ENCODE results near the gene CSPG4.
"Not testable (repeated sequence)": the region's sequence is repeated elsewhere in the genome, so short reads cannot be mapped to it uniquely, and the experiment has no call there.

Gene CSPG4

DNA sequence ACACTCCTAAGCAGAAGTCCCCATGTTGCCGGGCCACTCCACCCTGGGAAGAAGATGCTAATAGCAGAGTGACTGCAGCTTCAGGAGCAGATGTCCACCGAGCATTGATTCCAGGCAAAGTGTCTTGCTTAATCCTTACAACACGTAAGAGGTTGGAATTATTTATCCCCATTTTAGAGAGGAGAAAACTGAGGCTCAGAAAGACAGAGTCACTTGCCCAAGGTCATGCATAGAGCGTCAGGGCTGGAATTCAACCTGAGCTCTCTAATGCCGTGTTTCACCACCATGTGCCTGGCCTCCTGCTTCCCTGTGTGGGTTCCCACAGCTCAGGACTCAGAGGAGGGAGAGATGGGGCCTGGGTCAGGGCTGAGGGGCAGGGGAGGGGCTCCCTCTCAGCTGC lies 7.3 kb downstream of the CSPG4 start:
- not testable (repeated sequence) for DNase-seq

DNA sequence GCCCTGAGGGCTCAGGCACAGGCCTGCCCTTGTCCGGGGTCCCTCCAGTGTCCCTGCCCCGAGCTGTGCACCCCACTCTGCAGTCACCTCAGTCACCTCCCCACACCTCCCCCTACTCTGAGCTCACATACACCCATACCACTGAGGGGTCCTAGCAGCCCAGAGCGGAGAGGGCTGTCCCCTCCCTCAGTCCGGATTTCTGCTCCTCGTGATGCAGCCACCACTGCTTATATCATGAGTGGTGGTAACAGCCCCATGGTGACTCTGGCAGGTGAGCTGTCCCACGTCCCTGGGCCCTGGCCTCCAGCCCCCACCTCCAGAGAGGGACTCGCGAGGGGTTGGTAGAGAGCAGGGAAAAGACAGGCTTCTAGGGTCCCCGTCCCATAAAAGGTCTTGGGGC lies 8.0 kb downstream of the CSPG4 start:
- DNase-seq: no peak

DNA sequence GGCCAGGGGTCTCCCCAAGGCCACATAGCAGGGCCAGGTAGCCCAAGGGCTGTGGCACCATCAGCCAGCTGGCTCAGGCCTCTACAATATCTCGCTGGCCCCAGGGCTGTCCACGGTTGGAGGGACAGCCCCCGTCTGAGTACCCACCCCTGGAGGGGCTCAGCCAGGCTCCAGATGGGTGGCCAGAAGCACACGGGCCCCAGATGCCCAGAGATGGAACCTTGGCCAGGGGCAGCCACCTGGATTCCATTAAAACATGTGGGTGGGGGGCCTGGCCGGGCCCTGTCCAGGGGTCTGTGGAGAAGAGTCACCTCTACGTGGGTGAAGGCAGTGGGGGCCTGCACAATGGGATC lies 8.4 kb downstream of the CSPG4 start:
- no peak for DNase-seq

DNA sequence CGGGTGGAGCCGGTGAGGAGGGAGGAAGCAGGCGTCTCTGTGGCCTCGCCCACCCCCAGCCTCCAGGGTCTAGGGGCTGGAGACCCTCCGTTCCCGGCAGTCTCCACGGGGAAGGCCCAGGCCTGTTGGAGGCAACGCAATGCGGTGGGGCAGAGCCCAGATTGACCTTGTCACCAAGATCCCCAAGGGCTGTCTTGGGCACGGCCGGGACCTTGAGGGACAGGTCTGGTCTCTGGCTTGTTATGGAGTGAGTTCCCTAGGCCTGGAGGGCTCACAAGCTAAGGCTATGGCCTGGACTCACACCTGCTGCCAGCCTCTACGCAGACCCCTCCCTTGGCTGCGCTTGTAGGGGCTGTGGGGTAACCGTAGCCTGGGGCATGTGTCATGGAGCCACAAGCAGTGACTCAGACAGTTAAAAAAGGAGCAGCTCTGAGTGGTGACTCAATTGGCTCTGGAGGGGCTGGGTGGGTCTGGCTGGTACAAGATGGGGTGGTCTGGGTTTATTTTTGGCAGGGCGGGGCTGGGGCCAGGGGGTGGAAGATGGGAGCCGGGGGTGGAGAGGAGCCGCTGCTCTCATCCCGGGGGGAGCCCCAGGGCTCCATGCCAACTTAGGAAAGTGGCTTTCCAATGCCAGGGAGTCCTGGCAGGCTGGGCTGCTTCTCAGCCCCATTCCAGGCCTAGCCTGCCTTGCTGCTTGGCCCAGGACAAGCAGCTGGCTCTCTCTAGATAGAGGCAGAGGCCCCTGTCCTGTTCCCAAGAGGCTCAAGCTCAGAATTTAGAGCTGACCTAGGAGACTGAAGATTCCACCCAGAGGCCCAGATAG lies 9.0 kb downstream of the CSPG4 start:
- not testable (repeated sequence) for DNase-seq

DNA sequence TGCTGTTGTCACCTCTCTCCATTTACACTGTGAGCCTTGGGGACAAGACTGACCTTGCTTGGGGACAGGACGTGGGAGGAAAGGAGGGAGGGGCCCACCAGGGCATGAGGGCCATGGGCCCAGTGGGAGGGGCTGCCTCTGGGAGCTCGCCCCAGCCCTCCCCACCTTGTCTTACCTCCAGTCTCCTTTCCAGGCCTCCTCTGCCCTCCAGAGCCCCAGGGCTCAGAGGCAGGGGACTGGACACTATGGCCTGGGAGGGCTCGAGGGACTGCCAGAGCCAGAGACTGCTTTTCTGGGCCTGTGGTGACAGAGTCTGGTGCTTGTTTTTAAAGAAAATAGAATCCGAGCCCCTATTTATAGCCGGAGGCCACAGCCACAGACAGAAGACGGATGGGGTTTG lies 10.2 kb downstream of the CSPG4 start:
- DNase-seq: no peak

DNA sequence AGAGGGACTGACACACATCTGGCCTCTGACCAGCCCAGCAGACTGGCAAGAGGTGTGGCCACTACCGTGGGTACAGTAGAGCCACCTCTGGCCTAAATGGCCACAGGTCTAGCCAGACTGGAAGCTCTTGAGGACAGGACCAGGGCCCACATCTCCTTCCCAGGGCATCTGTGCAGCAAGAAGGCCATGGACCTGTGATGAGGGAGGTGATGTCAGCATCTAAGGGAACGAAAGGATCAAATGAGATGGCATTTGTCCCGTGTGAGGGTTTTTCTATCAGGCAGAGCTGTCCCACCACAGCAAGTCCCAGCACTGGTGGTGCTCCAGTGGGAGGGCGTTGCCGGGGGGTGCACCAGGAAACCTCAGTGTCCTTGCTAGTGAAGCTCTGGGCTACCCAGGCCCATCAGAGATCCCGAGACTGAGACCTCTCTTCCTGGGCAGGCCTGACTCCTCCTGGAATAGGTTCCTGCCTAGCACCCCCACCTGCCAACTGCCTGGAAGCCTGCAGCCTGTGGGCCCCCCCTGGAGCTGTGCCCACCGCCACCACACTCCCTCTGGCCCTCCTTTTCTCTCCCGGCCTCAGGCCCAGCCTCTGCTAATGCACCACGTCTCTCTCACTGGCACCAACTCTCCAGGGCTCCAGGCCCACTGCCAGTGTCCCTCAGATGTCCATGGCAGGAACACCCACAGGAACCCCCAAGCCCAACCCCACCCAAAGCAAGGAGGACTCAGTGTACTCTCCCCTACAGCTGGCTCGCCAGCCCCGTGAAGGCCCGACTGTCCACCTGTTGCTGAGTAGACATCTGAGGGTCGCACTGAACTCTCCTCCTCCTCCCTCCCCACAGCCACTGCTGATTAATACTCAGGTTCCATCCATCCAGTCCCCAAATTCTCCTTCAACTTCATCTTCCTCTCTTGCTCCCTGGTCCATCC lies 11.3 kb downstream of the CSPG4 start:
- DNase-seq: not testable (repeated sequence)

DNA sequence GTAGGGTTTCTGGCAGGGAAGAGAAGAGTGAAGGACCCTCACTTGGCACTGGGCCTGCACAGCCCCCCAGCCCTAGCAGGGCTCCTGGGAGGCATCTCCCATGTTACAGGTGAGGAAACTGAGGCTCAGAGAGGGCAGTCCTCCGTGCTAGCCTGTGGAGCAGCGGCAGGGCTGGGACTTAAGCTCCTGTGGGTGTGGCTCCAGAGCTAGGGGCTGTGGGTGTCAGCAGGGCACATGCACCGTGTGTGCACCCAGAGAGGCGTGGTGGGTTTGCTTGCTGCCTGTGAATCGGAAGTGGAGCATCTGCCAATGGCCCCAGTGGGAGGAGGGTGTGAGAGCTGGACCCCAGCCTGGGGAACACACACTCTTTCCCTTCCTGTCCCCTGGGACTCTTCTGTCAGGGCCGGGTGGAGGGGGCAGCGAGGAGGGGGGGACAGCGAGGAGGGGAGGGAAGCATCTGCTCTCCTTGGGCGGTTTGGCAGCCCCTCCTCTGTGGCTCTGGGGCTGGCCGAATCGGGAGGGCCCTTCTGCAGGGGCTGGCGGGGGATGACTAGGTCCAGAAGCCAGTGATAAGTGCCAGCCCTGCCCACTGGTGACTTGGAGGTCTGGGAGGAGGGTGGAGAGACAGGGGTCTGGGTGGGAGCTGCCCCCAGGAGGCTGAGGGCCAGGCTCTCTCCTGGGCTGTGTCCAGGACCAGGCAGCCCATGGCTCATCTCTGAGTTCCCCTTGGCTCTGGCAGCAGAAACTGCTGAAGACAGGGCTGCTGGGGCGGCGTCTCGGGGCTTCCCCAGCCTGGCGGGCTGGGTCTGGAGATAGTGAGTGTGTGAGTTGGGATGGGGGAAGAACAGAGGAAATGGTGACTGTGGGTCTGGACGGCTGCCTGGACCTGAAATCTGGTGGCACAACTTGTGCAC lies 12.4 kb downstream of the CSPG4 start:
- peak in 20 of 58 donors; percentile 9 to 53 (median 30) for DNase-seq

DNA sequence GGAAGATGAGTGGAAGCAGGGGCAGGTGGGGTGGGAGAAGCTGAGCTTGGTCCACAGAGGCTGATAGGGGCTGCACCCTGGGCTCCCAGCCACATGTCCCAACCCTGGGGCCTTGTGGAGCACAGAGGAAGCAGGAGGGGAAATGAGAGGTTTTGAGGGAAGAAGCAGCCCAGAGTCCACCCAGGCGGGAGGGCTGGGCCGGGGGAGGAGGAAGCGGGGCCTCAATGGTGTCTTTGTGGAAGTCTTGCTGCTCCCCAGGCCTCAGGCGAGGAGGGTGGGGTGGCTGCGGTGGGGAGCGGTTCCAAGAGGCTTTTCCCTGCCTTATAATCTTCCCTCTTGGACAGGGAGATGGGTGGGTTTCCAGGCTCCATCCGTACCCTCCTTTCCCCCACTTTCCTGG lies 13.1 kb downstream of the CSPG4 start:
- peak in 4 of 58 donors; percentile 6 to 37 (median 22) for DNase-seq

DNA sequence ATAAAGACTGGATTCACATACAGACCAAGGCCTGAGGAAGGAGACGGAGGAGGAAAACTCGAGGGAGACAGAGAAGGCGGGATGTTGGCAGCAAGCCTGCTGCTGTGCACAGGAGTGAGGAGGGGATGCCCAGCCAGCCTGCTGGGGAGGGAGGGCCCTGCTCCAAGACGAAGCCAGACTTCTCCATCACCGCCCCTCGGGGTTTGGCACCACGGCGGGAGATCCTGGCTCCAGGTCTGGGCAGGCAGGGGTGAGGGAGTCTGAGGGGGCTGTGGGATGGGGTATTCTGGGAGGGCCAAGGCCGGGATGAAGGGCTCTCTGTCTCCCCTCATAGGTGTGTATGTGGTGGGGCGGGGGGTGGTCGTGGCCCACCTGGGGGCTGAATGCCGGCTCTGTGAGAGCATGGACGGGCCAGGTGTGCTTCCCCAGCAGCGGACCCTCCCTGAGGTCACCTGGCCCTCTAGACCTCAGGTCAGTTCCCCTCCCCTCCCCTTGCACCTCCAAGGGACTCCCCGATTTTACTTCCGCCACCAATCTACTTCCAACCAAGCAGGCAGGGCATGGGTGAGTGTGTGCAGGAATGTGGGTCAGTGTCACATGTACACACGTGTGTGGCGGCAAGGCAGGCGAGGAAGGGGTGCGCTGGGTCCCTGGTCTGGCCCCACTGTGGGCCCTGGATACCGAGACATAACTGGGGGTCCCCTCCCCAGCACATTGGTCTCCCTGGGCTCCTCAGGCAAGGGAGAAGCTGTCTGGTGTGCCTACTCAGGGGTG lies 14.5 kb downstream of the CSPG4 start:
- DNase-seq: peak in 1 of 58 donors; percentile 9

DNA sequence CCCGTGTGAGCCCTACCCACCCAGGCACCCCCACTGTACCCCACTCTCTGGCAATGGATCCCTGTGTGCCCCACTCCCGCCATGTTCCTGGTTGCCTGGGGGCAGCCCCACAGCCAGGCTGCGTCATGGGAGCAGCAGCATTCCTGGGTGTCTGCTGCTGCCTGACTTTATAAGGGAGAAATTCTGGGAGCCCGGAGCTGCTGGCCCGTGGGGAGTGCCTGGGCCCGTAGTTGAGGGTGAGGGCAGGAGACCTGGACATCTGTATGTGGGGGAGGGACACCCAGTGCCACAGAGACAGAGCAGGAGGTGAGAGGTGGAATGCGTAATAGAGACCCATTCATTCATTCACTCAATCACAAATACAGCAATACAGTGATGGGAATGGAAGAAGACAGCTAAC lies 15.1 kb downstream of the CSPG4 start:
- DNase-seq: no peak

DNA sequence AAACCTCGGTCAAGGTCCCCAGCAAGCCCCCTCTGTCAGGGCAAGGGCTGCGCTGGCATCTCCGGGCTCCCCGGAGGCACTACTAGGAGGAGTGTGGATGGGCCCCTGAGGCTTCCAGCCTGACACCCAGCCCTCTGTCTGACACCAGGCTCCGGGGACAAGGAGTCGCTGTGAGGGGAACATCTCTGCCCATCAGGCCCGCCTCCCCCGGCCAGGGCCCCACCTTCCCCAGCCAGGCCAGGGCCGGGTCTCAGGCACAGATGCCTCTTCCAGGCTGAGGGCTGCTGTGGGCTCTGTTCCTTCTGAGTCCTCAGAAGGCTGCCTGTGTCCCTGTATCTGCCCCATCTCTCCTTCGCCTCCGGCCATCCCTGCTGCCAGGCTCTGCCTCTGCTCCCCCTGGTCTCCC lies 15.8 kb downstream of the CSPG4 start:
- DNase-seq: no peak

DNA sequence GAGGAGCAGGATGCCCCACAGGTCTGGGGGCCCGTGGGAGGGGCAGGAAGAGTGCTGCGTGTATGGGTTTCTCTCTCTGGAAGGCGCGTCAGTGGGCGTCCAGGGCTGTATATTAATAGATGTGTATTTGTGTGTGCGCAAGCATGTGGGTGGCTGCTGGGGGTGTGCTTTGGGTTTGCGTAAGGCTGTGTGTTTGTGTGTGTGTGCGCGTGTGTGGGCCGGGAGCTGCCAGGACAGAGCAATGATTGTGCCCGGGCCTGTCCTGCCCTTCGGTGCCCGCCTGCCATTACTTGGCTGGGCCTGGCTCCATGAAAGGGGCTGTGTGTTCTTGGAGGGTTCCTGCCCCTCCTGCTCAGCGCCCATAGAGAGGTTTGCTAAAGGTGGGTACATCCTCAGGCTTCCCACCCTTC lies 16.3 kb downstream of the CSPG4 start:
- DNase-seq: peak in 31 of 58 donors; percentile 12 to 61 (median 44)

DNA sequence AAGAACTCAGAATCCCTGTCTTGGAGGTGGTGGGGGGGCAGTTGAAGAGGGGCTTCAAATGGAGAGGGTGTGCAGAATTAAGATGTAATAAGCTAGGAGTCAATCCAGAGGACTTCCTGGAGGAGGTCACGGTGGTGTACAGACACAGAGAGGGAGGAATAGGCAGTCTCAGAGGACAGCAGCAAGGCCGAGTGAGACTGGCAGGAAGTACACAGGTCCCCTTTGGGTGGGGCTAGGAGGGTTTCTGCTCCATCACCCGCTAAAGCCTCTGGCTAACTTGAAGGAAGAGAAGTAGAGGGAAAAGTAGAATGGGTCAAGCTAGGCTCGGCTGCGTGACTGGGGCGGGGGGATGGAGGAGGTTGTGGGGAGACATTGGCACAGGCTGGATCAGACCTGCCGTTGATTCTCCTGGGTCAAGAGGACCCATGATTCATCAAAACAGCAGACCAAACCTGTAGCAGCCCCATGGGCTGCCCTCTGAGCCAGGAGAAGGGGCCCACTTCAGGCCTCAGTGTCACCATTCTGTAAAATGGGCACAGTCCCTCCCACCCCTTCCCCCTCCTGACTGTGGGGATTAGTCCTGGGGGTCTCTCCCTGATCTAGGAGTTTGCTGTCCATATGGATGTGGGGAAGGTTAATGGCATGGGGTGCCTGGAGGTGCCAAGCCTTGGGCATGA lies 16.9 kb downstream of the CSPG4 start:
- no peak for DNase-seq

DNA sequence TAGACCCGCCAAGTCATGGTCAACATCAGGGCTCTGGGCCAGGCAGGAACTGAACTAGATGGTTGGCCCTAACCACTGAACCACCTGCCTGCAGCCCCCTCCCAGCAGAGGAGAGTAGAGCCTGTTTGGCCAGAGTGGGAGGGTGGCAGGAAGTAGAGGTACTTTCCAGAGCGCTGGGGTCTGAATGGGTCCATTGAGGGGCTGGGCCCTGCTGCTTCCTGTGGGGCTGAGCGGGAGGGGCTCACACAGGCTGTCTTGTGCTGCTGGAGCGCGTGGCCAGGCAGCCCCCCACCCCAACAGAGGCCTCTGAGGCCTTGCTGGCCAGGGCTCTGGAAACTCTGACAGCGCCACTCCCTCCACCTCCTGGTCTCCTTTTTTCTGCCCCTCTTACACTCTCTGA lies 17.4 kb downstream of the CSPG4 start:
- peak in 11 of 58 donors; percentile 14 to 43 (median 27) for DNase-seq

DNA sequence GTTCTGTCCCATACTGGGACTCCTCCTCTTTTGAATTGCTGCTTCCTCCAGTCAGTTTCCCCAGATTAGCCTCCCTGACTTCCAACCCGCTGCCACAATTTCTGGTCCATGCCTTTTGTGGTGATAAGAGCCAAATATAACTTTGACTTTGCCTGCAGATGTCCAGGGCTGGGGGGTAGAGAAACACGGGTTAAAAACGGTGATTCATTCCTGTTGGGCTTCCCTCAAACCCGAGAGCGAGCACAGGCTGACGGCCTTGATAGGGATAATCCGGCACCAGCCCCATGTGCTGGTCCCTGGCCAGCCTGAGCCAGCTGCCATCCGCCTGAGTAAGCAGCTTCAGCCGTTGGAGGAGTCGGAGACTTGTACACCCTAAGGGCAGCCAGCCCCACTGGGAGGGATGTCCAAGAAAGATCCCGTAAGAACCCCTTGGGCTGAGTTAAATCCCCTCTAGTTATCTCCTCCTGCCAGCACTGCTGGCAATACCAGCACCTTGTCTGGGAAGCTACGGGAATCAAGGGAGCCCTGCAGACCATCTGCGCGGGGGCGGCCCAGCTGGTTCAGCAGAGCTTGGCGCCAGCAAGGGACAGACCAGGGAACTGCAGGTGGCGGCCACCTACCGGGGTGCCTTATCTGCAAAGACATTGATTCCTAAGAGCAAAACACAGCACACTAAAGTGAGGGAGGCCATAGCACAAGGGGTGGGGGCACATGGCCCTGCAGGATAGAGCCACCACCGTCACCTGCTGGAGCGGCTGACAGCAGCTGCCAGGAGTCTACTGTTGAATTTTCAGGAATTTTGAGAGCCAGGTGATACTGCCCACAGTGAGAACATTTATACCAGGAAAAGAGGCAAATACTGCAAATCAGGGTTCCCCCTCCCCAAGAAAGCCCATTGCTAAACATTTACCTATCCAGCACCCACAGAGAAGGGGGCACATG lies 18.1 kb downstream of the CSPG4 start:
- DNase-seq: peak in 53 of 58 donors; percentile 17 to 86 (median 65)

DNA sequence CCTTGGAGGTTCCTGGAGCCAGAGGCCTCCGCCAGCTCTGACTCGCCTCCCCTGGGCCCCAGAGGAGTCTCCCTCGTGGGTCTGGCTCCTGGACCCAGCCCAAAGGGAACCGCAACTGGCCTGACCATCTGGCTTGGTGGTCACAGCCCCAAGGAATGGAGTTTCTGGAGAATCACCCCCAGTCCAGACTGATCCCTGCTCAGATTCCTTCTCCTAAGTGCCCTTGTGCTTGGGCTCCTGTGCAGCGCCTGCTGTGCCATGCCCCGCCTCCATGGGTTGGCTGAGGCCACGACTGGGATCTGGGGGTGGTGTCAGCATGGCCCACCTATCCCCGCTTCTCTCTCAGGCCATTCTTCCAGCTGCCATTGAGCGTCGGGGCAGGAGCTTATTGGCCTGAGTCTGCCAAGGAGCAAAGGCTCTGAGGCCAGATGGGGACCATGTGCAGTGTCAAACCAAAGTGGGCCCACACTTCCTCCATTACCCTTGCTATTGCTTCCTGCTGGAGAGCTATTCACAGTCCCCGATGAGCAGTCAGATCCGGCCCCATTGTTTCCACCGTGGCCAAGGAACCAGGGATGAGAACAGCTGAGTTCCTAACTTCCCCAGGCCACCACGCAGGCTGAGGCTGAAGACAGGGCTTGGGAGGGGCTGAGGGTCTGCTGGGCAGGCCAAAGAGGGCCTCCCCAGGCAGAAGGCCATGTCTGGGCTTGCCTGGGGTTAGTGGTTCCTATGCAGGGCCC lies 19.0 kb downstream of the CSPG4 start:
- no peak for DNase-seq

DNA sequence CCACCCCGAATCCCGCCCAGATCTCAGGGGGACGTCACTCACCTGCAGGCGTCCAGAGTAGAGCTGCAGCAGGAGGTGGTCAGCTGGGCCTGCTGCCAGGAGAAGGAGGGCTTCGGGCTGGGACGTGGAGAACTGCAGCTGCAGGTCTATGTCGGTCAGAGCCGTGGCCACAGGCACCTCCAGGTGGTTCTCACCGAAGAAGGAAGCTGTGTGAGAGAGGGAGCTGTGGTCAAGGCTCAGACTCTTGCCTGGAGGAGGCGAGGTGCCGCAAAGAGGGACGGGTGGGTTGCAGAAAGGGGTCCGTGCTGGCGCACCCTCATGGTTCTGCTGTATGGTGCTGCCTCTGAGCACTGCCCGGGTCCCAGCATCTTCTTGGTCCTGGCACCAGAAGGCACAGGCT lies 19.6 kb downstream of the CSPG4 start:
- not testable (repeated sequence) for DNase-seq

DNA sequence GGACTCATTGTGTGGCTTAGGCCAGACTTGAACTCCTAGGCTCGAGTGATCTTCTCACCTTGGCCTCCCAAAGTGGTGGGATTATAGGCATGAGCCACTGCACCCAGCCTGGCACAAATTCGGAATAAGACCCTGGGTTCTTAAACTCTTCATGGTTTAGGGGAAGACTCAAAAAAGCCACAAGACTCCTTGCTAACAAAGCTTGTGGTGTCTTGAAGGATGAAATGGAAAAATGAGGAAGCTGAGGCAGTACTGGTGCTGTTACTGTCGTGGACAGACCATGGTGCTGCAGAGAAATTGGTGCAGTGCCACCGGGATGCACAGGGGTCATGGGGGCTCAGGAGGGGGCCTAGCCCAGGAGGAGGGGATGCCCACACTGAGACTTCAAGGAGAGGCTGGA lies 20.3 kb downstream of the CSPG4 start:
- not testable (repeated sequence) for DNase-seq
